GM19455 (cell line): Measurements from ENCODE around the gene SLC25A1.

ENCODE experiments used
- ATAC-seq: cut with Tn5 transposase; IDR thresholded peaks from one replicate; pipeline ENCODE4 v1.9.1; 2021; ENCODE audit not compliant: unreplicated experiment

The SLC25A1 gene

DNA sequence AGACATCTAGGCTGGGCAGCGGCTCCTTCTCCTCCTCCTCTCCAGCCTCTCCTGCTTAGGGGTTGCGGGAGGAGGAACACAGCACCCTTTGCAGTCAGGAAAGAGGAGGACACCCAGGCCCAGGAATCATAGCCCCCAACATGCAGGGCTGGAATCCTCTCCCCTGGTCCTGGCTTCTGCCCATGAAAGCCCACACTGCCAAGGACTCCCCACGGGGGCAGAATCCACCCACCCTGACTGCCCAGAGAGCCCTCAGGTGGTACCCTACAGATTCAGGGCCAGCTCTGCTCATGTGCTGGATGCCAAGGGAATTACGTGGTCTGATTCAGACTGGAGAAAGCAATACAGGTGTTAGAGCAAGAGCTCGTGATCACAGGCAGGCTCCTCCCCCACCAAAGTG is 38.6 kb downstream of the SLC25A1 start:
- ATAC-seq, result no peak

DNA sequence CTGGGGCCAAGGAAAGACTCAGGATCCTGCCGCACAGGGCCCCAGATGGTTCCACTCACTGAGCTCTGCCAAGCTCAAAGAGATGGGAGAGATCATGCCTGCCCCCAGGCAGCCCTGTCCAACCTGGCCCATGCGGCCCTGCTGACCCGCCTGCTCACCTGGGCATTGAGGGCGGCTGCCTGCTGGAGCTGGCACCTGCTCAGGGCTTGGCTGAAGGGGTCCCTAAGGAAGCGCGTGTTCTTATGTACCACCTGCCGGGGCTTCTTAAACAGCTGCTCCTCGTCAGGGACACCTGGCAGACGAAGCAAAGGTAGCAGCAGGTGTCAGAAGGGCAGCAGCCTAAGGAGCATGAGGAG is 39.6 kb downstream of the SLC25A1 start:
- no peak for ATAC-seq

DNA sequence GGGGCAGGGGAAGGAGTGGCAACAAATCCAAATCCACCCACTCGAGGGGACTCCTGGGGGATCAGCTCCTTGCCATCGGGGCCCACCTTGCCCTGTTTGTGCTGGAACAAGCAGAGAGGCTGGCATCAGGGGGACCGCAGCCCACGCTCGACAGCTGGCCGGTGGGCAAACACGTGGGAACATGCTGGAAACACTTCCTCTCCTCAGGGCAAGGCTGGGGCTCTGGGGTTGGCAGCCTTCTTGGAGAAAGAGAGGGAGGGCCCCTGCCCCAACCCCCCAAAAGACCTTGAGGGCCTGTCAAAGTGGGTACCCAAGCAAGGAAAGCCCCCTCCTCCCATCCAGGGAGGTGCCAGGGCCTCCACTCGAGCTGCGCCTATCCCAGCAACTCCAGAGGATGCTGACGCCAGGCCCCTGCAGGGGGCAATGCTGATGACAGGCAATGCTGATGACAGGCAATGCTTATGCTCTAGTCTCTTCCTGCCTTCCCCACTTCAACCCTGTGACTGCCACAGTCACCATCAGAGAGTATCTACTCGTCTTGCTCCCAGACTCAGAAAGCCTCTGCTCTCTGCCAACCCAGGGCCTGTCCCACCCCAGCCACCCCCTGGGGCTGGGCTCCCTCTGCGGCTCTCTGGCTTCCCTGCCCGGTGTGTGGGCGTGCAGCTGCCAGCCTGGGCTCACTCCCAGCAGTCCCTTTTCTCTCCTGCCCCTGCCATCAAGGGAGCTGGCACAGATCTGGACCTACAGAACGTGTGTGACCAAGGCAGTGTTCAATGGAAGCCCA is 40.1 kb downstream of the SLC25A1 start:
- ATAC-seq, result no peak

DNA sequence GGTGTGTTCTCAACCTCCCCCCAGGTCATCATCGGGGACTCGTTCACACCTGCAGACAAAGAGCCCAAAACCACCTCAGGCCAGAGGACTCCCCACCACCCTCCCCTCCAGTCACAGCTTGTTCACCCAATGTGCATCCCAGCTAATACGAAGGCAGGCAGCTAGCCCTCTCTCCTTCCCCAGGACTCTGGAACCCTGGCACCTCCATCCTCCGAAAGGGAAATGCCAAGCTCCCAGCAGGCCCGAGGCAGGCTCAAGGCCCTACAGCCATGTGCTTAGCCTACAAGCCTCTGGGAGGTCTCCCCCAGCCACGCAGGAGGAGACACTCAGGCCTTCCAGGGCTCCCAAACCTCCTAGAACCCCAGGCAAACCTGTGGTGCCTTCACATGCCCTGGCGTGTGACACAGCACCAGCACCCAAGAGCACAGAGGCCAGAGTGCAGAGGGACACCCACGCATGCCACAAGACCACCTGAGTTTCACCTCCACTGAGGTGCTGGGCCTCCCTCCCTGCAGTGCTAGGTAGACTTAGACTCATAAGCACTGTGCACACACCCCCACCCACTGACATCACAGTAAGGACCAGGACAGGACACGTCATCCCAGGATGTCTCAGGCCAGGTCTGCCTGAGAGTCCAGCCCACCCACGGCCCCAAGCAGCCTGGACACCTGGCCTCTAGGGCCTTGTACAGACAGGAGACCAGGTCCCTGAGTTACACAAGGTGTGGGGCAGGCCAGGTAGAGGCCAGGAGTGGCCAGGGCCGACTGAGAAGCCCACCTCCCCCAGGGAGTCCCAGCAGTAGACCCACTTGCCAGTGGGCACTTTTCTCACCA is 40.9 kb downstream of the SLC25A1 start:
- no peak for ATAC-seq

DNA sequence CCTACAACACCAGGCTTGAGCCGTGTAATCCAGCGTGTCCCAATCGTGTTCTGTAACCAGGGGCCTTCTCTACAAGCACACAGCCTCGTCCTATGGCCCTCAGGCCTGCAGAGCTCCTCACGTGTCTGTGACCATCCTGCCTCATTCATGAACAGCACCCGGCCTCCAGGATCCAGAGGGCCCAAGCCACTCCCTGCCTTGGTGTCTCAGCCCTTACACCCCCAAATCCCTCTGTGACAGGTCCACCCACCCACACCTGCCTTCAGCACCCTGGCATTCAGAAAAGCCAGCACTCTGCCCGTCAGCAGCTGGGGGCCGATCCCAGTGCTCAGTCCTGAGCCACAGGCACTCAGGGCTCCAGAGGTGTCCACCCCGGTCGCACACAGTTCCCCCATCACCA is 41.6 kb downstream of the SLC25A1 start:
- ATAC-seq, result no peak

DNA sequence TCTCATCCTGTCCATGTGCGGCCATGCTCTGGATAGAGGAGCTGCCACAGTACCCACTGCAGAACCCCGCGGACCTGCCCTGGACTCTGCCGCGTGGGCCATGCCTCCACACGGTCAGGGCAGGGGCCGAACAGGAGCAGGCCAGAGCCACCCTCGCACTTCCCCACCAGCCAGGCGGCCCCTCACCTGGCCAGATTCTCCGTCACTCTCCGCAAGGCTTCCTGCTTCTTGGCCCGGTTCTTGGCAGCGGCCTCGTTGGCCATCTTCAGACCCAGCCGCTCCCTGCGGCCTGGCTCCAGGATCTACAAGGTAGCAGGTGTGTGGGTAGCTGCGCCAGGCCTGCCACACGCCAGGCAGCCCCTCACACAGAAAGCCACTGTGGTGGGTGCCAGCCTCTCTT is 43.7 kb downstream of the SLC25A1 start:
- ATAC-seq, result no peak

DNA sequence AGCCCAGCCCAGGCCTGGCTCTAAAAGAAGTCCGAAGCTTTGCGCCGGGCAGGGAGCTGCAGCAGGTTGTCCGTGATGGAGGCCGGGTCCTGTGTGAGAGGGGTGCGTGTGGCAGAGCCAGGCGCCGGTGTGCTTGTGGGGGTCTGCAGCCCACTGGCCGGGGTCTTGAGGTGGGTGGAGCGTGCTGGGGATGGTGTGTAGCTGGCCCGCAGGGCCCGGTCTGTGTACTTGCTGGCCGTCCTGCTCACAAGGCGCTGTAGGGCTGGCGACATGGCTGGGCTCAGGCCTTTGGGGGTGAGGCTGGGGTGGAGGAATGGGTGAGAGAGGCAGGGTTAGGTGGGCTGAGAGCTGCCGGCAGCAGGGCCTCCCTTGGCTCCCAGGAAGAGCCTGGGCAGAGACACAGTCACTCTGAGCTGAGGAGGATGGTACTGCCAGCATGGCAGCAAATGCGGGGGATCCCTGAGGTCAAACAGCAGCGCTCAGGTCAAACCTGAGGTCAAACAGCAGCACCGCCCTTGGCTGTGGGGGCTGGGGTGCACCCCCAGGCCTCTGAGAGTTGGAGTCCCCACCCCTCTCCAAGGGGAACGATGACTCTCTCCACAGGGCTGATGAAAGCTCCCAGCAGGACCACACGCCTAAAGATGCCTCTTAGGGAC is 44.2 kb downstream of the SLC25A1 start:
- no peak for ATAC-seq

DNA sequence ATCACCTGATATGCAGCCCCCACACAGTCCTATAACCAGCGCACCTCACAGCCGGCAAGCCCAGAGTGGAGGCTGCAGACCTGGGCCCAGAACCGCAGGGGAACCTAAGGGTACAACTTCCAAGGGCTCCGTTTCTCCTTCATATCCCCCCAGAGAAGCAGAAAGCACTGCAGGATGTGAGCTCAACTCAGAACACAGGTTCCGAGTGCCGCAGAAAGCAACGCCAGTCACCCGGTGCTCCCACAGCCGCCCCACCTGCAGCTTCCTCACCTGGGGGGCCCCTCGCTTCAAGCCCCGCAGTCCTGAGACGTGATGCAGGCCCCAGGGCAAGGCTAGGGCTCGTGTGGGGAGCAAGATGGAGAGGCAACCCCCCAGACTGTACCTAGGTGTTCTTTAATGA is 45.0 kb downstream of the SLC25A1 start:
- no peak for ATAC-seq

DNA sequence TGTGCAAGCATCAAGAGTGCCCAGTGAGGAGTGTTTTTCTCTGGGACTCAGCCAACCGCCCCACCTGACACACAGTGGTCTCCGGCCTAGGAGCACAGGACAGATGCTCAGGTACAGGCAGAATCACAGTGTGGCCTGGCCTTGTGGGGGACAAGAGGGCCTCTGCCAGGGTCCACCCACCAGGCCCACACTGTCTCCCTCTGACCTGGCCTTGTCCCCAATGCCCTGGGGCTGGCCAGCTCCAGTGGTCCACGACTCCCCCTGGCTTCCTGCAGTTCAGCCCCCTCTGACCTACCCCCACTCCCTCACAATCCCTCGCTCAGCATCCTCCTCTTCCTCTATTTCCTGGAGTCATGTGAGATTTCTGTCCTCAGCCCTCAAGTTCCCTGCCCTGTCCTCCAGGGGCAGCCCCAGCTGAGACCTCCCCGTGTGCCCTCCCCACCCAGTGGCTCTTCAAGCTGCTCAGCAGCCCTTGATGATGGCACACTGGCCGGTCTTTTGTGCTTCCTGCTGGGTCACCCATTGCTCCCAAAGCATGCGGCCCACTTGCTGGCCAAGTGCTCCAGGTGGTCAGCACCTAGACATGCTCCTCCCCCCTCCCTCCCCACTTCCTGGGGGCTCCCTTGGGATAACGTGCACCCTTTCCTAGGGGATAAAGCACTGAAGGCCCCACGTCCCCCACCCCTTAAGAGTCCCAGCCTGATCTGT is 45.7 kb downstream of the SLC25A1 start:
- ATAC-seq, result no peak

DNA sequence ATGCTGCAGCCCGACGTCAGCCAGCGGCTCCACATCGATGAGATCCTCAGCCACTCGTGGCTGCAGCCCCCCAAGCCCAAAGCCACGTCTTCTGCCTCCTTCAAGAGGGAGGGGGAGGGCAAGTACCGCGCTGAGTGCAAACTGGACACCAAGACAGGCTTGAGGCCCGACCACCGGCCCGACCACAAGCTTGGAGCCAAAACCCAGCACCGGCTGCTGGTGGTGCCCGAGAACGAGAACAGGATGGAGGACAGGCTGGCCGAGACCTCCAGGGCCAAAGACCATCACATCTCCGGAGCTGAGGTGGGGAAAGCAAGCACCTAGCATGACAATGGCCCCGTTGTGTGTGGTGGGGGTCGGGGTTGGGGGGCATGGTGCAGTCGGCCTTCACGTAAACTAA is 46.4 kb downstream of the SLC25A1 start:
- no peak for ATAC-seq

DNA sequence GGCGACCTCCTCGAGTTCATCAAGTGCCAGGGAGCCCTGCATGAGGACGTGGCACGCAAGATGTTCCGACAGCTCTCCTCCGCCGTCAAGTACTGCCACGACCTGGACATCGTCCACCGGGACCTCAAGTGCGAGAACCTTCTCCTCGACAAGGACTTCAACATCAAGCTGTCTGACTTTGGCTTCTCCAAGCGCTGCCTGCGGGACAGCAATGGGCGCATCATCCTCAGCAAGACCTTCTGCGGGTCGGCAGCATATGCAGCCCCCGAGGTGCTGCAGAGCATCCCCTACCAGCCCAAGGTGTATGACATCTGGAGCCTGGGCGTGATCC is 46.9 kb downstream of the SLC25A1 start:
- ATAC-seq, result no peak

DNA sequence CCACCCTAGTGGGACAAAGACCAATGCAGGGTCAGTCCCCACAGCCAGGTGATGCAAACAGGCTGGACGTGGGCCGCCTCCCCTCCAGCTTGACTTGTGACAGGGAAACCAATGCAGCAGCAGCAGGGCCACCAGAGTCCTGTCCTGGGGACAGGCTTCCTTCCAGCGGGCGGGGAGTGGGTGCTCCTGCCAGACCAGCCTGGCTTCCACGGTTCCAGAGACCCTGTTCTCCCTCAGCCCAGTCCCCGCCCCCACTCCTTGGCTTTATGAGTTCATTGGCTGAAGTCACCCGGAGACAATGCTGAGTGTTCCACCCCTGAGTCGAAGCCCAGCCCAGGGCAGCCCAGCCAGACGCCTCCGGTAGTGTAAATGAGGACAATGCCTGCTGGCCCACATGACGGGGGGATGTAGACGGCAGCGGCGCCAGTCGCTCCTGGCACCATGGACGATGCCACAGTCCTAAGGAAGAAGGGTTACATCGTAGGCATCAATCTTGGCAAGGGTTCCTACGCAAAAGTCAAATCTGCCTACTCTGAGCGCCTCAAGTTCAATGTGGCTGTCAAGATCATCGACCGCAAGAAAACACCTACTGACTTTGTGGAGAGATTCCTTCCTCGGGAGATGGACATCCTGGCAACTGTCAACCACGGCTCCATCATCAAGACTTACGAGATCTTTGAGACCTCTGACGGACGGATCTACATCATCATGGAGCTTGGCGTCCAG is 47.4 kb downstream of the SLC25A1 start, which contains the start of gene TSSK2:
Gene TSSK2 (plus strand): TSS at position 350 of the 726 bp plus-strand sequence. CDS start 92 bp downstream, at position 442.
- no peak for ATAC-seq

DNA sequence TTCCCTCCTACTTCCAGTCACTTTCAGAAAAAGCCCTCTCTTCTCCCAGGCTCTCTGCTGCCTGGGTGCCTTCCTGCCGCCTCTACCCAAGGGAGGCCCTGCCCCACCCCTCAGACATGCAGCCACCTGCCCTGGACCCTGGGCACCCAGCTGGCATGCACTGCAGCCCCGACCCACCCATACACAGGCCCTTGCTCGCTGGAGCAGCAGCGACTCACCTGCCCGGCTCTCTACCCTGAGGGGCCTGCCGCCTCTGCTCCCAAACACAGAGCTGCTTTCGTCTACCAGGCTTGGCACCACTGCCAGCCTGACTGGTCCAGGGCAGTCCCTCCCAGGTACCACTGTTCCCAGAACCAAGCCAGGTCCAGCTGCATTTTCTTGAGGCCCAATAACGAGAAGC is 48.7 kb downstream of the SLC25A1 start:
- no peak for ATAC-seq

DNA sequence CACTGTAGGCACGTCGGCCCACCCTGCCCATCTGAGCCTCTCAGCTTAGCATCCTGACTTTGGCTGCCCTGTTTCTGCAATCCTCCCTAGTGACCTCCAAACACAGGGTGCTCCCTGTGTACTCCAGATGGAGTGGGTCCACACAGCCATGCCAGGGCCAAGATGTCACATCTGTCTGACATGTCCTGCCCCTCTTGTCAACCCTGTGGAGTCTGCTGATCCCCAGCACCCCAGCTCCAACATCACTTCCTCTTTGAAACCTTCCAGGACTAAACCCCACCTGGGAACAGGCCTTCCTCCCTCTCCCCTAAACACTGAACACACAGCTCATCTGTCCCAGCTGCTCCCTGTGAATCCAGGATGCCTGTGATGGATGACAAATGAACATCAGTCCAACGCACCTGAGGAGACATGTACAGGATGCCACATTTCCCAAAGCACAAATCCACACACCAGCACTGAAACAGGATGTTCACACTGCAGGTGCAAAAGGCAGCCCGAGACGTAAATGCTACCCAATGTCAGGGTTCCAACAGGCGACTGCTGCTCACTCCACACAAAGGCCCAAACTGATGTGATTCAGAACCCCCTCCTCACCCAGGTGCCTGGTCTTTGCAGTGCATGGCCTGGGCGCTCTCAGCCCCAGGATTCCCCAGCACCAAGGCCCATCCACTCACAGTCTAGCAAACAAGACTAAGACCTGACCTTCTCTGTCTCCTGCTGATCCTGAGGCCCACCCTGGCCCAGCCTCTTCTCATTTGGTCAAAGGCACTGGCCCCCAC is 49.4 kb downstream of the SLC25A1 start:
- no peak for ATAC-seq

DNA sequence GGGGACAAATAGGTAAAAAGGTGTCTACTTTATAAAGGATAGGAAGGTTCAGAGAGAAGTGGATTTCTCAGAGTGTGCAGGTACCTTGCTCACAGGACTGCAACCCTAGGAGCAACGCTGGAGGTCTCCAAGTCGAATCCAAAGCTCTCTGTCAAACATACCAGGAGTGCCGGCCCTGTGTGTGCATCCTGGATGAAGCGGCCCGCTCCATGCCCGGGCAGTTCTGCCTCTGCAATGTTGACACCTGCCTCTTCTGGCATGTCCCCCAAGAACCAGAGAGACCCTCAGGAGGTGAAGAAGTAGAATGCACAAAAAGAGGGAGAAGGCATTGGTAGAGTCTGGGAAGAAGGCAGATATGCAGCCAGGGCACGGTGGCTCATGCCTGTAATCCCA is 50.5 kb downstream of the SLC25A1 start:
- no peak for ATAC-seq

DNA sequence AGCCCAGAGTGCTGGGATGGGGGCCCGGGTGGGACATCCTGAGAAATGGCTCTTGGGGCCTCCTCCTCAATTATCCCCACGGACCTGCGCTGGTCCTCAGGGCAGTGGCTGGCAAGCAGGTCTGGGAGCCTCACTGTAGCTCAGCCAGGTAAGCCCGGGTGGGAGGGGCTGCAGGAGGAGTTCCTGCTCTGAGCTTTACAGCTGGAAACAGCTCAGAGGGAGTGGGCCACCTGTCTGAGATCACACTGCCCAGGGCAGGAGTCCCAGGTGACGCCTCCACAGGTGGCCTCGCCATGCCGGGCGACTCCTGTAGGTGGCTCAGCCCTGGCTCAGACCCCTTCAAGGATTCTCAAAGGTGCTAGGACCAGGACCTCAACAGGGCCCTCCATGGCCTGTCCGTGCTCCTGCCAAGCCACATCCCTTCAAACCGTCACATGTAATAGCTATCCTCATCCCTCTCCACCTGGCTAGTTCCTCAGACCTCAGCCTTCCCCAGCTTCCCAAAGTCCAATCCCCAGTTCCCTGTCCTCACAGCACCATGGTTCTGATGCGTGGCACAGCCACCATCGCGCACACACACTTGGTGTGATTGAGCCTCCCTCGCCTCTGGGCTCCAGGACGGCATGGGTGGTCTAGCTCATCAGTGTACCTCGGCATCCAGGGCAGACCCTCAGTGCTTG is 51.1 kb downstream of the SLC25A1 start:
- no peak for ATAC-seq

DNA sequence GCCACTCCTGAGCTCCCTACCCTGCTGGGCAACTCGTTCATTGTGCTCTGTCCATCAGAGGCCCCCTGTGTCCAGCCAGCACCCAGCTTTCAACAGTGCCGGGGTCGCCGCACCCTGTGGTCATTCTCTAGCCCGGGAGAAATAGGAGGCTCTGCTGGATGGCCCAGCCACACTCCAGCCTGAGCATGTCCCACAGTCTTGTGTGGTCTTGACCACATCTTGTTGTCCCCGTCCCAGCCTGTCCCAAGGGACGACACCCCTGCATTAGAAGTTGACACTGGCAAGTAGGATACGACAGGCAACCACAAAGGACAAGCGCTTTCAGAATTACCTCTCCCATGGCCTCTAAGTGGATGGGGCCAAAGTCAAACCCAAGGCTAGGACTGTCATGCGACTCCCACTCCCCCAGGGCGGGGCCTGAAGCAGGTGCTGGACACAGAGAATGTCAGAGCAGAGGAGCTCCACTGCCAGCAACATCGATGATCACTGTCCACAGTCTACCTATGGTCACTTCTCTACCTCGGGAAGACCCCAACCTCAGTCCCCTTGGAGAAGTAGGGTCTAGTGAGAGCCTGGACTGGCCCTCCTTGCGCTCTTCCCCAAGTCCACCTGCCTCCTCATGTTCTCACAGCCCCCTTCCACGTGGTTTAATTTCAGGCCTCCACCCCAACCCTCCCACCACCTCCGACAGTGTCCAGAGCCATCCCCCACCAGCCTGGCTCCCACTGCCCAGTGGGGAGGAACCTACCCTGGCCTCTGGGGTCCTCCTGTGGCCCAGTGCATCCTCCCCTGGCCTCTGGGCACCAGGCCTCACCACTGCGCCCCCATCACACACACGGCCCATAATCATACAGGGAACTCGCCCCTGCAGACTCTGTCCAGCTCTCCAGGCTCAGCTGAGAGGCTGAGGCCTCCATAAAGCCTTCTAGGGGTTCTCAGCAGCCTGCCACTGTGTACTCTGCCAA is 51.9 kb downstream of the SLC25A1 start:
- no peak for ATAC-seq
